MM.1S (cell line): ENCODE measurements around the gene MAB21L4.

Source experiments
- DNase-seq: peaks from one replicate; pipeline ENCODE4 v3.0.0-alpha.2; 2015
- H2AFZ ChIP-seq: fragments of 300-600 bp; sonication (generic); 2 replicates; pipeline ENCODE4 v1.6.0; 2016; ENCODE audit warnings: antibody characterized with exemption, low read length
- H3F3A ChIP-seq: fragments of 300-600 bp; sonication (generic); 2 replicates; pipeline ENCODE4 v1.6.1; 2016; ENCODE audit warnings: mild to moderate bottlenecking, antibody characterized with exemption, low read length, moderate library complexity, mixed read lengths; ENCODE audit not compliant: insufficient read depth
- H3K27ac ChIP-seq: fragments of 300-600 bp; sonication (generic); 2 replicates; pipeline ENCODE4 v1.5.1; 2016; ENCODE audit warnings: mild to moderate bottlenecking, low read length
- H3K27me3 ChIP-seq: fragments of 300-600 bp; sonication (generic); replicated peaks from 2 replicates; pipeline ENCODE4 v1.6.0; 2016; ENCODE audit warnings: low read length; ENCODE audit not compliant: insufficient read depth
- H3K36me3 ChIP-seq: fragments of 300-600 bp; sonication (generic); replicated peaks from 2 replicates; pipeline ENCODE4 v1.6.1; 2016; ENCODE audit warnings: mild to moderate bottlenecking, low read length, mixed read lengths; ENCODE audit not compliant: insufficient read depth
- H3K4me1 ChIP-seq: fragments of 300-600 bp; sonication (generic); 2 replicates; pipeline ENCODE4 v1.6.1; 2016; ENCODE audit warnings: low read length, mixed read lengths
- H3K4me2 ChIP-seq: fragments of 300-600 bp; sonication (generic); 2 replicates; pipeline ENCODE4 v1.6.0; 2016; ENCODE audit warnings: low read depth, low read length
- H3K4me3 ChIP-seq: fragments of 300-600 bp; sonication (generic); 2 replicates; pipeline ENCODE4 v1.5.1; 2016; ENCODE audit warnings: low read length, mixed read lengths
- H3K79me2 ChIP-seq: fragments of 300-600 bp; sonication (generic); 2 replicates; pipeline ENCODE4 v1.6.1; 2016; ENCODE audit warnings: mixed run types, low read length, mixed read lengths
- H3K9ac ChIP-seq: fragments of 300-600 bp; sonication (generic); 2 replicates; pipeline ENCODE4 v1.6.1; 2016; ENCODE audit warnings: low read length, mixed read lengths
- H3K9me2 ChIP-seq: fragments of 300-600 bp; sonication (generic); replicated peaks from 2 replicates; pipeline ENCODE4 v1.6.1; 2016; ENCODE audit warnings: mild to moderate bottlenecking, low read length, mixed read lengths; ENCODE audit not compliant: insufficient read depth
- H3K9me3 ChIP-seq: fragments of 300-600 bp; sonication (generic); replicated peaks from 2 replicates; pipeline ENCODE4 v1.6.1; 2016; ENCODE audit warnings: mild to moderate bottlenecking, low read length, mixed read lengths; ENCODE audit not compliant: insufficient read depth
- H4K20me1 ChIP-seq: fragments of 300-600 bp; sonication (generic); 2 replicates; pipeline ENCODE4 v1.6.1; 2016; ENCODE audit warnings: mild to moderate bottlenecking, low read length, moderate library complexity, mixed read lengths; ENCODE audit not compliant: insufficient read depth
- CTCF ChIP-seq: fragments of 300-600 bp; sonication (generic); IDR thresholded peaks from 2 replicates; pipeline ENCODE4 v1.5.1; 2016; ENCODE audit warnings: antibody characterized with exemption, low read length, mixed read lengths
- EZH2 ChIP-seq: fragments of 300-600 bp; sonication (generic); optimal IDR thresholded peaks from 2 replicates; pipeline ENCODE3; 2017; ENCODE audit warnings: low read depth, mild to moderate bottlenecking, antibody characterized with exemption, low read length, mixed read lengths
- EZH2phosphoT487 ChIP-seq: fragments of 300-600 bp; sonication (generic); IDR thresholded peaks from 2 replicates; pipeline ENCODE4 v1.6.1; 2018; ENCODE audit warnings: antibody characterized with exemption, low read length

The MAB21L4 gene

GRCh38 chr2:240920783-240921231 is 24.9 kb upstream of the MAB21L4 start:
- H3F3A ChIP-seq, result no peaks in the 10 kb centered on the region
- peaks cover 38% of the 10 kb centered on the region for H3K27me3 ChIP-seq
- H3K79me2 ChIP-seq, result no peaks in the 10 kb centered on the region
- H3K9me3 ChIP-seq, result no peaks in the 10 kb centered on the region
- no peaks in the 10 kb centered on the region for H3K36me3 ChIP-seq
- no peak for TF ChIP-seq EZH2
- TF ChIP-seq CTCF, result no peak
- no peak for TF ChIP-seq EZH2phosphoT487
- H3K4me1 ChIP-seq, result no peaks in the 10 kb centered on the region
- no peak for DNase-seq
- H3K4me2 ChIP-seq, result no peak overlapping the region
- no peak overlapping the region for H2AFZ ChIP-seq
- no peak overlapping the region for H3K4me3 ChIP-seq
- no peaks in the 10 kb centered on the region for H4K20me1 ChIP-seq
- no peaks in the 10 kb centered on the region for H3K9me2 ChIP-seq
- H3K9ac ChIP-seq, result no peak overlapping the region
- H3K27ac ChIP-seq, result no peak overlapping the region

DNA sequence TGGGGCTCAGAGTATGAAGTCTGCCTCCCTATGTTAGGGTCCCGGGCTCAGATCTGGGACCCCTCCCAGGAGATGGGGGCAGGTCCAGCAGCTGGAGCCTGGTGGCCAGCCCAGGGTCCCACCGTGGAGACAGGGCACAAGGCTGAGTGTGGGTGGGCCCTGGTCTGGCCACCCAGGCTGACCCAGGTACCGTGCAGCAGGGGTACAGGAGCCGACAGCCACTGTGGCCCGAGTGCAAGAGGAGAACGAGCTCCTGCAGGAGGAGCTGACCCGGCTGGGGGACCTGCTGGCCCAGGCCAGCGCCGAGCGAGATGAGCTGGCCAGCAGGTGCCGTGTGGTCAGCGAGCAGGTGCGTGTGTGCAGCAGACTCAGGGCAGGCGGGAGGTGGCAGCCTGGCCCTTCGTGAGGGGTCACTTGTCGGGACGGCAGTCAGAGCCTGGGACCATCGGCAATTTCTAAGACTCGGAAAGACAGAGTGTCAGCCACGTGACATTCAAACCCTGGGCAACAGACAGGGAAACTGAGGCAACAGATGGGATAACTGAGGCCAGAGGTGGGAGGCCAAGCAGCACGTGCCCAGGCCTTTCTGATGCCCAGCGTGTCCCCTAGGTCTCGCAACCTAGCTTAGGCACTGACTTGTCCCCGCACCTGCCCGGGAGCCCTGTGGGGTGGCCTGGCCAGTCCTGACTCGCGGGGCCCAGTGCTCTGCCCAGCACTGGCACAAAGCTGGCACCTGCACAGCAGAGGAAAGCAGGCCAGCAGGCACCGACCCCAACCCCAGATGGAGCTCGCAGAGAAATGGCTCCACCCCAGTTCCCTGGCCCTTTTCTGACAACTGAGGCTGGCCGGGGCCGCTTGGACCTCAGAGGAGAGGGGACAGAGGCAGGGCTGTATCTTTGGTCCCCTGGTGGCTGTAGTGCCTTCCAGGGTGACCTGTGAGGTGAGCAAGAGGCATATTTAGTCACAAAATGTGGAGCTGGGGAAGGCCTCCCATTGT is 24.1 kb upstream of the MAB21L4 start:
- no peak overlapping the region for H3K27ac ChIP-seq
- no peak overlapping the region for H2AFZ ChIP-seq
- H3K9me3 ChIP-seq, result no peaks in the 10 kb centered on the region
- H3K9me2 ChIP-seq, result no peaks in the 10 kb centered on the region
- H4K20me1 ChIP-seq, result no peaks in the 10 kb centered on the region
- peaks cover 32% of the 10 kb centered on the region for H3K27me3 ChIP-seq
- TF ChIP-seq EZH2 (no peak), EZH2phosphoT487 (no peak), CTCF (no peak)
- H3K4me3 ChIP-seq, result no peak overlapping the region
- H3K79me2 ChIP-seq, result no peaks in the 10 kb centered on the region
- no peak overlapping the region for H3K4me2 ChIP-seq
- no peak for DNase-seq
- no peaks in the 10 kb centered on the region for H3K36me3 ChIP-seq
- no peak overlapping the region for H3K9ac ChIP-seq
- no peaks in the 10 kb centered on the region for H3K4me1 ChIP-seq
- no peaks in the 10 kb centered on the region for H3F3A ChIP-seq

- H3K9me3 ChIP-seq, result no peaks in the 10 kb centered on the region
- H3K4me3 ChIP-seq, result no peak overlapping the region
- no peak overlapping the region for H3K27ac ChIP-seq
- no peak overlapping the region for H3K4me2 ChIP-seq
- no peaks in the 10 kb centered on the region for H3K36me3 ChIP-seq
- H3F3A ChIP-seq, result no peaks in the 10 kb centered on the region
- H3K9me2 ChIP-seq, result no peaks in the 10 kb centered on the region
- no peaks in the 10 kb centered on the region for H4K20me1 ChIP-seq
- no peaks in the 10 kb centered on the region for H3K79me2 ChIP-seq
- H3K4me1 ChIP-seq, result no peaks in the 10 kb centered on the region
- no peak overlapping the region for H3K9ac ChIP-seq
- H2AFZ ChIP-seq, result no peak overlapping the region
- TF ChIP-seq EZH2, result no peak
- no peak for TF ChIP-seq CTCF
- TF ChIP-seq EZH2phosphoT487, result no peak
- H3K27me3 ChIP-seq, result peaks cover 31% of the 10 kb centered on the region
- no peak for DNase-seq
Observed at GRCh38 chr2:240919161-240919781, 23.3 kb upstream of the MAB21L4 start.
